ENCODE measurements around the gene ZGLP1.

Gene ZGLP1

DNA sequence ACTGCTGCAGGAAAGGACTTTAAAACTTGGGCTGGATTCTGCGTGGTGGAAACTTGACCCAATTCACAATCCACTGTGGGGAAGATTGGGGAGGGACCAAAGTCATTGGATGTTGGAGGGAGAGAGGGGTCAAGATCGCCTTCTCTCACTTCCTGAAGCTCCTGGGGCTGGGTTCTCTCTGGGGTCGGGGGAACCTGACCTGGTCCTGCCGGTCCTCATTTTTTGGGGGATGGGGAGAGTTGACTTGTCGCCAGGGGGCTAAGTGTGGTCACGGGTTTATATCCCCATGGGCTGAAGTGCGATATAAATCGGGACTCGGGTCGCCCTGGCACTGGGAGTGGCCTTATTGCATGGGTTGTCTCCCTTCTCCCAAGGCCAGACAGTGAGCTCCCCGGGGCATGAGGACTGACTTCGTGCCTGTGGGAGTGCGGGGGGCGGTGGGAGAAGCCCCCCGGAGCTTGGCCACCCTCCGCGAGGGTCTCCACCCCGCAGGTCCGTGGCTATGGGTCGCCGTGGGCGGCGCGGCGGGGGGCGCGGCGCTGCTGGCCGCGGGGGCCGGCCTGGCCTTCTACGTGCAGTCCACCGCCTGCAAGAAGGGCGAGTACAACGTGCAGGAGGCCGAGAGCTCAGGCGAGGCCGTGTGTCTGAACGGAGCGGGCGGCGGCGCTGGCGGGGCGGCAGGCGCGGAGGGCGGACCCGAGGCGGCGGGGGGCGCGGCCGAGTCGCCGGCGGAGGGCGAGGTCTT lies 13.6 kb downstream of the ZGLP1 start:
- H3K27me3 ChIP-seq, result peaks cover 59% of the 10 kb centered on the region
- no peaks in the 10 kb centered on the region; the same call in 1 of the 2 replicates for H3K4me1 ChIP-seq
- DNase-seq, result no peak
- TF ChIP-seq, protein P1, sequence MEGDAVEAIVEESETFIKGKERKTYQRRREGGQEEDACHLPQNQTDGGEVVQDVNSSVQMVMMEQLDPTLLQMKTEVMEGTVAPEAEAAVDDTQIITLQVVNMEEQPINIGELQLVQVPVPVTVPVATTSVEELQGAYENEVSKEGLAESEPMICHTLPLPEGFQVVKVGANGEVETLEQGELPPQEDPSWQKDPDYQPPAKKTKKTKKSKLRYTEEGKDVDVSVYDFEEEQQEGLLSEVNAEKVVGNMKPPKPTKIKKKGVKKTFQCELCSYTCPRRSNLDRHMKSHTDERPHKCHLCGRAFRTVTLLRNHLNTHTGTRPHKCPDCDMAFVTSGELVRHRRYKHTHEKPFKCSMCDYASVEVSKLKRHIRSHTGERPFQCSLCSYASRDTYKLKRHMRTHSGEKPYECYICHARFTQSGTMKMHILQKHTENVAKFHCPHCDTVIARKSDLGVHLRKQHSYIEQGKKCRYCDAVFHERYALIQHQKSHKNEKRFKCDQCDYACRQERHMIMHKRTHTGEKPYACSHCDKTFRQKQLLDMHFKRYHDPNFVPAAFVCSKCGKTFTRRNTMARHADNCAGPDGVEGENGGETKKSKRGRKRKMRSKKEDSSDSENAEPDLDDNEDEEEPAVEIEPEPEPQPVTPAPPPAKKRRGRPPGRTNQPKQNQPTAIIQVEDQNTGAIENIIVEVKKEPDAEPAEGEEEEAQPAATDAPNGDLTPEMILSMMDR (IDR thresholded peaks at IDR 0.05; ENCODE audit: low read depth, low read length), result no peak
- no peak overlapping the region for H3K4me3 ChIP-seq (ENCODE audit: low read depth, low read length)
- no peaks in the 10 kb centered on the region for H3K36me3 ChIP-seq
- no peaks in the 10 kb centered on the region; the same call in 1 of the 2 replicates for H3K9me3 ChIP-seq

DNA sequence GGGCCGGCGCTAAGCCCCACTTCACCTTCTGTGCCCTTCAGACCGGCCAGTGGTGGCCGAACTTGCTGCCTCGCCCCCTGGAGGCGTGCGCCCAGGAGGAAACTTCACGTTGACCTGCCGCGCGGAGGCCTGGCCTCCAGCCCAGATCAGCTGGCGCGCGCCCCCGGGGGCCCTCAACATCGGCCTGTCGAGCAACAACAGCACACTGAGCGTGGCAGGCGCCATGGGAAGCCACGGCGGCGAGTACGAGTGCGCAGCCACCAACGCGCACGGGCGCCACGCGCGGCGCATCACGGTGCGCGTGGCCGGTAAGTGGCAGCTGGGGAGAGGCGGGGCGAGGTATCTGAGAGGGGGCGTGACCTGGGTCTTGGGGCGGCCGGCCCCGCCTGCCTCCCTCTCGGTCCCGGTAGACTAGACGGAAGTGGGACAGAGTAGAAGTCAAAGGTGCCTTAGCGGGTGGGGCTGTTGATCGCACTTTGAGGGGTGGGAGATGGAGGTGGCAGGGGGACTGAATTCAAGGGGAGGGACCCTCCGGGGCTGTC lies 14.2 kb downstream of the ZGLP1 start:
- DNase-seq, result no peak
- Histone ChIP-seq H3K4me3 (ENCODE audit: low read depth, low read length) (no peak overlapping the region), H3K36me3 (no peaks in the 10 kb centered on the region), H3K4me1 (no peaks in the 10 kb centered on the region; the same call in 1 of the 2 replicates), H3K27me3 (peaks cover 65% of the 10 kb centered on the region), H3K9me3 (no peaks in the 10 kb centered on the region; the same call in 1 of the 2 replicates)
- TF ChIP-seq, protein P1 (IDR thresholded peaks at IDR 0.05; ENCODE audit: low read depth, low read length), result no peak

DNA sequence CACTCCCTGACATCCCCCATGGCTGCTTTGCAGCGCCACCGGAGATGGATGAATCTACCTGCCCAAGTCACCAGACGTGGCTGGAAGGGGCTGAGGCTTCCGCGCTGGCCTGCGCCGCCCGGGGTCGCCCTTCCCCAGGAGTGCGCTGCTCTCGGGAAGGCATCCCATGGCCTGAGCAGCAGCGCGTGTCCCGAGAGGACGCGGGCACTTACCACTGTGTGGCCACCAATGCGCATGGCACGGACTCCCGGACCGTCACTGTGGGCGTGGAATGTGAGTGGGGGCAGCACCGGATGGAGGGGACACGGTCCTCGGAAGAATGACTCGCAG lies 15.3 kb downstream of the ZGLP1 start:
- TF ChIP-seq, protein P1 (IDR thresholded peaks at IDR 0.05; ENCODE audit: low read depth, low read length), result peak; percentile 44
- Histone ChIP-seq H3K27me3 (peaks cover 76% of the 10 kb centered on the region), H3K4me1 (no peaks in the 10 kb centered on the region; the same call in 1 of the 2 replicates), H3K36me3 (no peaks in the 10 kb centered on the region), H3K4me3 (ENCODE audit: low read depth, low read length) (no peak overlapping the region), H3K9me3 (no peaks in the 10 kb centered on the region; the same call in 1 of the 2 replicates)
- DNase-seq, result peak; percentile 64

DNA sequence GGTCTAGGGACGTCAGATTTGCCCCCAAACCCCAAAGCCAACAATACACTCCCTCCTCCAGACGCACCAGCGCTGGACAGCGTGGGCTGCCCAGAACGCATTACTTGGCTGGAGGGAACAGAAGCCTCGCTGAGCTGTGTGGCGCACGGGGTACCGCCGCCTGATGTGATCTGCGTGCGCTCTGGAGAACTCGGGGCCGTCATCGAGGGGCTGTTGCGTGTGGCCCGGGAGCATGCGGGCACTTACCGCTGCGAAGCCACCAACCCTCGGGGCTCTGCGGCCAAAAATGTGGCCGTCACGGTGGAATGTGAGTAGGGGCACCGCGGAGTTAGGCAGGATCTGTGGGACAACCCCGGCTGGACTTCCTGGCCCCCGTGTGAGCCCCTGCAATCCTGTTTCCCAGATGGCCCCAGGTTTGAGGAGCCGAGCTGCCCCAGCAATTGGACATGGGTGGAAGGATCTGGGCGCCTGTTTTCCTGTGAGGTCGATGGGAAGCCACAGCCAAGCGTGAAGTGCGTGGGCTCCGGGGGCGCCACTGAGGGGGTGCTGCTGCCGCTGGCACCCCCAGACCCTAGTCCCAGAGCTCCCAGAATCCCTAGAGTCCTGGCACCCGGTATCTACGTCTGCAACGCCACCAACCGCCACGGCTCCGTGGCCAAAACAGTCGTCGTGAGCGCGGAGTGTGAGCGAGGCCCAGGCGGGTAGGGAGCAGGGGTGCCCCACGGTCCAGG lies 15.8 kb downstream of the ZGLP1 start:
- Histone ChIP-seq H3K4me3 (ENCODE audit: low read depth, low read length) (no peak overlapping the region), H3K36me3 (no peaks in the 10 kb centered on the region), H3K9me3 (no peaks in the 10 kb centered on the region; the same call in 1 of the 2 replicates), H3K4me1 (no peaks in the 10 kb centered on the region; the same call in 1 of the 2 replicates), H3K27me3 (peaks cover 81% of the 10 kb centered on the region)
- TF ChIP-seq, protein P1 (IDR thresholded peaks at IDR 0.05; ENCODE audit: low read depth, low read length), result no peak
- DNase-seq, result no peak

DNA sequence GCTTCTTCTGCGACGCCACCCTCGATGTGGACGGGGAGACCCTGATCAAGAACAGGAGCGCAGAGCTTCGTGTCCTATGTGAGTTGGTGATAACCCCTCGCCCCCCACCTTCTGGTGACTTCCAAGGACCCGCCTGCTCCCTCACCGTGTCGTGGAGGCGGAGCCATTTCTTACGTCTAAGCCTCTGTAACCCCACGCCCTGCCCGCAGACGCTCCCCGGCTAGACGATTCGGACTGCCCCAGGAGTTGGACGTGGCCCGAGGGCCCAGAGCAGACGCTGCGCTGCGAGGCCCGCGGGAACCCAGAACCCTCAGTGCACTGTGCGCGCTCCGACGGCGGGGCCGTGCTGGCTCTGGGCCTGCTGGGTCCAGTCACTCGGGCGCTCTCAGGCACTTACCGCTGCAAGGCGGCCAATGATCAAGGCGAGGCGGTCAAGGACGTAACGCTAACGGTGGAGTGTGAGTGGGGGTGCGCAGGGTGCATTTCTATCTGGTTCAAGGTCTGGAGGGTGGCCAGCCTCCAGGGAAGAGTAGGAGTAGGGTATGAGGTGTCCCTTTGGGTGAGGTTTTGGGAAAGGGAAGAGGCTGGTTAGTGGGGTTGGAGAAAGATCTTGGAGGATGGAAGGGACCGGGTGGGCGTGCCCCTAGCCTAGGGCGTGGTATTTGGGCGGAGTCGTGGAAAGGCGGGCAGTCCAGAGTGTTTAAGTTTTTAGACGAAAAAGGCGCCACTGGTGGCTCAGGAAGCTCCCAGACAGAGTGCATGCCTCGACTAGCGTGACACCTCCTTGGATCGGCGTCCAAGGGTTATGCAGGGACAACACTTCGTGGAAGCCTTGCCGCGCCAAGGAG lies 16.6 kb downstream of the ZGLP1 start:
- TF ChIP-seq, protein P1 (IDR thresholded peaks at IDR 0.05; ENCODE audit: low read depth, low read length), result no peak

More for the DNA sequence above, 16.6 kb downstream of the ZGLP1 start:
- no peak for DNase-seq
- Histone ChIP-seq H3K4me3 (ENCODE audit: low read depth, low read length) (no peak overlapping the region; the same call in 1 of the 2 replicates), H3K36me3 (no peaks in the 10 kb centered on the region), H3K27me3 (peaks cover 89% of the 10 kb centered on the region), H3K9me3 (no peaks in the 10 kb centered on the region; the same call in 1 of the 2 replicates), H3K4me1 (no peaks in the 10 kb centered on the region; the same call in 1 of the 2 replicates)
